ENCODE results near the gene FAM193B. TPM values are rescaled to one million over a fixed set of nuclear protein-coding genes. Genes with fewer than 3 reads are reported as not detected.

FAM193B gene
- total RNA-seq, 2 experiments from 2014 or later, result 71.4 to 76.7 TPM

DNA sequence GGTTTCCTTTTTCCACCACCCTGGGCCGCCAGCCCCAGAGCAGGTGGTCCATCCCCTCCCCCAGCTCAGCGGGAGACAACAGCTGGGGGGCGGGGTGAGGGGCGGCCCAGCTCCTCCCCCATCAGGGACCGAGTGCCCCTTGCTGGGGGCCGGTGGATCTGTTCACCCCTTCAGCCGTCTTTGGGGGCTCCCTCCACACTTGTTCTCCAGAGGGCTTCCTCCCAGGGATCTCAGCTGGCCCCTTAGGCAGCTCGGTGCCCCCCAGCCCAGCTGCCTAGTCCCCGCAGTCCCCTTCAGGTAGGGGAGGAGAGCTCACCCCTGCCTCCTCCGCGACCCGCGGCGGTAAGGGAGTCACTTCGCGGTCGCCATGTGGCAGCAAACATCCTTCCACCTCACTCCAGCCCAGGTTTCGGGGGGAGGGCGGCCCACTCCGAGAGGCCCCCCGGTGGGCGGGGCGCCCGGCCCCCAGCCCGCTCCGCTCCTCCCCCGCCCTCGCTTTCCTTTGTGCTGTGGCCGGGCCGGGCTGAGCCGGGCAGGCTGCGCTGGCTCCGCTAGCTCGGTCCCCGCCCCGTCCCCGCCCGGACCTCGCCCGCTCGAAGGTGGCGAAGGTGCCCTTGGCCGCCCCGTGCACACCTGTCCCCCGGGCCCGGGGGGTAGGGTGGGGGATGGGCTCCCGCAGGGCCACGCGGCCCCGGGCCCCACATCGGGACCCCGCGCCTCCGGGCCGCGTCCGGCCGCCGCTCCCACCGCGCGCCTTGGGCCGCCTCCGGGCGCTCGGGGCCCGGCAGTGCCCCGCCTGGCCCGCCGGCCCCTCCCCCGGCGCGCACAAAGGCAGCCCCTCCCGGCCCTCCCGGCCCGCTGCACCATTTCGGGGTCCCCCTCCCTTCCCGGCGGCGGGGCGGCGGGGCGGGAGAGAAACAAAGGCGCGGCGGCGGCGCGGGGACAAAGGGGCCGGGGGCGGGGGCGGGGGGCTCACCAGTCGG lies 81.6 kb downstream of the FAM193B start:
- DNase-seq (peak; percentile 91), ATAC-seq (peak; percentile 65)
- Mint-ChIP-seq H3K27ac (peak overlapping the region; percentile 91), H3K9me3 (no peaks in the 10 kb centered on the region), H3K36me3 (ENCODE audit: low read depth) (peaks cover 31% of the 10 kb centered on the region), H3K4me1 (ENCODE audit: low read depth) (peaks cover 53% of the 10 kb centered on the region), H3K27me3 (no peaks in the 10 kb centered on the region), H3K4me3 (peak overlapping the region; percentile 80)
- CTCF ChIA-PET, result interaction anchor here (1.1 to 5.1 kb wide), 9 partner anchors 9 to 82 kb away, joined by 3 to 24 read pairs (median 7); no protein-coding TSS in a partner anchor
- POLR2A ChIA-PET, result interaction anchor here (1.0 to 22.8 kb wide), 13 partner anchors 7 to 163 kb away, joined by 3 to 294 read pairs (median 4); partner anchors contain the start of genes PDLIM7 and PRR7
- intact Hi-C loops (cut with micrococcal nuclease), result no loop called here
- TF ChIP-seq, protein P1, sequence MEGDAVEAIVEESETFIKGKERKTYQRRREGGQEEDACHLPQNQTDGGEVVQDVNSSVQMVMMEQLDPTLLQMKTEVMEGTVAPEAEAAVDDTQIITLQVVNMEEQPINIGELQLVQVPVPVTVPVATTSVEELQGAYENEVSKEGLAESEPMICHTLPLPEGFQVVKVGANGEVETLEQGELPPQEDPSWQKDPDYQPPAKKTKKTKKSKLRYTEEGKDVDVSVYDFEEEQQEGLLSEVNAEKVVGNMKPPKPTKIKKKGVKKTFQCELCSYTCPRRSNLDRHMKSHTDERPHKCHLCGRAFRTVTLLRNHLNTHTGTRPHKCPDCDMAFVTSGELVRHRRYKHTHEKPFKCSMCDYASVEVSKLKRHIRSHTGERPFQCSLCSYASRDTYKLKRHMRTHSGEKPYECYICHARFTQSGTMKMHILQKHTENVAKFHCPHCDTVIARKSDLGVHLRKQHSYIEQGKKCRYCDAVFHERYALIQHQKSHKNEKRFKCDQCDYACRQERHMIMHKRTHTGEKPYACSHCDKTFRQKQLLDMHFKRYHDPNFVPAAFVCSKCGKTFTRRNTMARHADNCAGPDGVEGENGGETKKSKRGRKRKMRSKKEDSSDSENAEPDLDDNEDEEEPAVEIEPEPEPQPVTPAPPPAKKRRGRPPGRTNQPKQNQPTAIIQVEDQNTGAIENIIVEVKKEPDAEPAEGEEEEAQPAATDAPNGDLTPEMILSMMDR (IDR thresholded peaks at IDR 0.05), result no peak

DNA sequence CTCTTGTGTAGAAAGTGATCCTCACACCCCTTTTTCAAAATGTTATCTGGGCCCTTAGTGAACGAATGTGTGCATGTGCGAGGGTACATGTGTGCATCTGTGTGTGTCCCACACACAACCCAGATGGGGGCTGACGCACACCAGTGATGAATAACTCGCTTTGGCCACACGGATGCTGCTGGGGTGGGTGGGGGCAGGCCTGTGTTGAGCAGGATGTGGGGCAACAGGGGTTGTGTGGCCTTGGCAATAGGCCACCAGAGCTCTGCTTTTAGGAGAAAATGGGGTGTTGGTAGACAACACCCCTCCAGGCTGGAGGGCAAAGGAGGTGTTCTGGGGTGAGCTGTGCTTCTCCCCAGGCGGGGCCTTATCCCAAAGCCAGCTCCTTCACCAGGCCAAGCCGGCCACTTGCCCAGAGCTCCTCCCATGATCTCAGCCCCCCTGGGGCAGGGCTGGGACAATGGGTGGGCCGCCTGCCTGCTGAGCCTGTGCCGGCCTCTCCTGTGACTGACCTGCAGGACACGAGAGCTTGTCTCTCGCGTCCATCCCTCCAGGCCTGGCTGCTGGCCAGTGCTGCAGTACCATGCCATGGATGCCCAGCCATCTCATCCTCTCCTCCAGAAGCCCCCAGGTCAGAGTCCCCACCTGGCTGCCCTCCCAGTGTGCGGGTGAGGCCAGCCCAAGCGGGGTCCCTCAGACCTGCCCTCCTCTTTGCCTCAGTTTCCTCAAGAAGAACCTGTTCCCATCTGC lies 82.6 kb downstream of the FAM193B start:
- Mint-ChIP-seq H3K9me3 (no peaks in the 10 kb centered on the region), H3K4me1 (ENCODE audit: low read depth) (peaks cover 48% of the 10 kb centered on the region), H3K27ac (peak overlapping the region; percentile 91), H3K36me3 (ENCODE audit: low read depth) (peaks cover 41% of the 10 kb centered on the region), H3K27me3 (no peaks in the 10 kb centered on the region), H3K4me3 (peak overlapping the region; percentile 80)
- ATAC-seq (peak; percentile 64), DNase-seq (peak; percentile 91)
- ChIA-PET CTCF (interaction anchor here (1.1 to 5.1 kb wide), 10 partner anchors 8 to 121 kb away, joined by 3 to 24 read pairs (median 7); partner anchors contain the start of gene TMED9), POLR2A (interaction anchor here (0.6 to 22.8 kb wide), 14 partner anchors 8 to 162 kb away, joined by 3 to 294 read pairs (median 4); partner anchors contain the start of genes PDLIM7, PRR7 and RGS14)
- TF ChIP-seq, protein P1 (IDR thresholded peaks at IDR 0.05), result no peak
- intact Hi-C loops (cut with micrococcal nuclease), result no loop called here

- Mint-ChIP-seq H3K4me1 (ENCODE audit: low read depth) (peaks cover 41% of the 10 kb centered on the region), H3K27me3 (no peaks in the 10 kb centered on the region), H3K4me3 (peak overlapping the region; percentile 80), H3K27ac (peak overlapping the region; percentile 91), H3K9me3 (no peaks in the 10 kb centered on the region), H3K36me3 (ENCODE audit: low read depth) (peaks cover 49% of the 10 kb centered on the region)
- no peak for ATAC-seq
- intact Hi-C loops (cut with micrococcal nuclease), result no loop called here
- POLR2A ChIA-PET, result interaction anchor here (0.6 to 22.8 kb wide), 13 partner anchors 9 to 161 kb away, joined by 3 to 294 read pairs (median 4); partner anchors contain the start of genes PDLIM7, PRR7 and RGS14
- CTCF ChIA-PET, result interaction anchor here (0.9 to 5.1 kb wide), 12 partner anchors 8 to 161 kb away, joined by 3 to 24 read pairs (median 6); partner anchors contain the start of genes PDLIM7 and TMED9
- DNase-seq, result peak; percentile 34
- TF ChIP-seq, protein P1 (IDR thresholded peaks at IDR 0.05), result no peak
Measured at GRCh38 chr5:177470759-177471536, 83.4 kb downstream of the FAM193B start.

Other genes starting within 250 kb of the FAM193B start
- gene MXD3, start 242.7 kb downstream of the FAM193B start, total RNA-seq, result 10 to 100 TPM; 19.3 to 25.1 TPM
- gene LMAN2, start 202.9 kb downstream of the FAM193B start, total RNA-seq, result 10 to 100 TPM; 79.9 to 87.5 TPM
- gene RGS14, start 196.6 kb downstream of the FAM193B start, total RNA-seq, result 10 to 100 TPM; 50.4 to 52.5 TPM
- under 1 TPM; 0.29 to 0.43 TPM for gene SLC34A1, start 170.1 kb downstream of the FAM193B start, total RNA-seq
- gene PFN3, start 153.9 kb downstream of the FAM193B start, total RNA-seq, result not detected
- gene F12, start 145.0 kb downstream of the FAM193B start, total RNA-seq, result 1 to 10 TPM; 7.9 TPM
- 100 to 1,000 TPM; 133 to 137 TPM for gene GRK6, start 127.9 kb downstream of the FAM193B start, total RNA-seq
- gene PRR7, start 107.7 kb downstream of the FAM193B start, total RNA-seq, result 10 to 100 TPM; 32.6 to 36.4 TPM
- gene DBN1, start 80.9 kb downstream of the FAM193B start, total RNA-seq, result 100 to 1,000 TPM; 101 to 105 TPM
- gene PDLIM7, start 57.0 kb downstream of the FAM193B start, total RNA-seq, result 10 to 100 TPM; 68.4 to 73.0 TPM
- gene DOK3, start 44.7 kb downstream of the FAM193B start, total RNA-seq, result 1 to 10 TPM; 7.4 to 8.0 TPM
- gene DDX41, start 37.6 kb downstream of the FAM193B start, total RNA-seq, result 100 to 1,000 TPM; 226 to 228 TPM
- gene TMED9, start 37.6 kb upstream of the FAM193B start, total RNA-seq, result 100 to 1,000 TPM; 118 to 120 TPM
- gene B4GALT7, start 45.6 kb upstream of the FAM193B start, total RNA-seq, result 10 to 100 TPM; 19.3 to 21.9 TPM
- 10 to 100 TPM; 56.9 to 65.4 TPM for gene FAM153A, start 228.3 kb upstream of the FAM193B start, total RNA-seq